Natural killer cell treated with Interleukin-12 subunit alpha and Interleukin-12 subunit beta and Interleukin-15 and Interleukin-18, amount 100 ng/mL, for 72 hours (primary cell): ENCODE measurements around the gene OTUB2. TPM values are rescaled to one million over a fixed set of nuclear protein-coding genes. Genes with fewer than 3 reads are reported as not detected.

Source experiments
- ATAC-seq, 2 donors: fragments of 150-1000 bp; cut with Tn5 transposase in 1 of 2; sonication (Bioruptor Pico), chemical (Tn5 transposase) in 1 of 2; 2 replicates each; pipeline ENCODE4 v1.10.0; 2021
- DNase-seq: peaks from one replicate; pipeline ENCODE4 v3.0.0; 2022; ENCODE audit warnings: low spot score
- H3K27ac Mint-ChIP-seq, 2 donors: 1 replicate in 1 of 2; 2 replicates in 1 of 2; pipeline ENCODE4 v1.8.0; 2022; ENCODE audit warnings: mixed read lengths in 2 of 2, mild to moderate bottlenecking in 1 of 2, moderate library complexity in 1 of 2
- H3K27me3 Mint-ChIP-seq, 2 donors: 1 replicate in 1 of 2; 2 replicates in 1 of 2; pipeline ENCODE4 v1.8.0; 2022; ENCODE audit warnings: mixed read lengths in 2 of 2
- H3K36me3 Mint-ChIP-seq: one replicate; pipeline ENCODE4 v1.8.0; 2022; ENCODE audit warnings: mixed read lengths
- H3K4me1 Mint-ChIP-seq, 2 donors: 1 replicate in 1 of 2; 2 replicates in 1 of 2; pipeline ENCODE4 v1.8.0; 2022; ENCODE audit warnings: low read depth in 2 of 2, mixed read lengths in 2 of 2, mild to moderate bottlenecking in 1 of 2
- H3K4me3 Mint-ChIP-seq: one replicate; pipeline ENCODE4 v1.8.0; 2022; ENCODE audit warnings: mixed read lengths
- H3K9me3 Mint-ChIP-seq: 2 replicates; pipeline ENCODE4 v1.8.0; 2022; ENCODE audit warnings: mixed read lengths
- total RNA-seq, 2 donors: library from RNA; stranded (reverse); gene quantifications; one replicate each; pipeline ENCODE4 v1.2.3, GENCODE V29; 2022

OTUB2 gene
- total RNA-seq, 2 donors from 2014 or later = 0.14 to 0.22 TPM

GRCh38 chr14:94043756-94044475, 17.8 kb downstream of the OTUB2 start:
- Mint-ChIP-seq H3K4me3 (no peak overlapping the region), H3K27ac (no peak overlapping the region), H3K4me1 (no peaks in the 10 kb centered on the region), H3K9me3 (no peaks in the 10 kb centered on the region), H3K27me3 (no peaks in the 10 kb centered on the region), H3K36me3 (no peaks in the 10 kb centered on the region)
- DNase-seq (peak; percentile 51), ATAC-seq (no peak)

GRCh38 chr14:94044476-94045091, 18.4 kb downstream of the OTUB2 start:
- DNase-seq = peak; percentile 63
- no peak overlapping the region for H3K4me3 Mint-ChIP-seq
- no peaks in the 10 kb centered on the region for H3K4me1 Mint-ChIP-seq
- H3K9me3 Mint-ChIP-seq = no peaks in the 10 kb centered on the region
- no peak for ATAC-seq
- H3K27me3 Mint-ChIP-seq = no peaks in the 10 kb centered on the region
- no peaks in the 10 kb centered on the region for H3K36me3 Mint-ChIP-seq
- no peak overlapping the region for H3K27ac Mint-ChIP-seq

GRCh38 chr14:94045101-94045500, 19.0 kb downstream of the OTUB2 start:
- peak; percentile 16 for DNase-seq

GRCh38 chr14:94045563-94046345, 19.6 kb downstream of the OTUB2 start:
- peaks cover 6% of the 10 kb centered on the region for H3K36me3 Mint-ChIP-seq
- H3K4me3 Mint-ChIP-seq = no peak overlapping the region

More at GRCh38 chr14:94045101-94045500, 19.0 kb downstream of the OTUB2 start:
- H3K27me3 Mint-ChIP-seq = no peaks in the 10 kb centered on the region
- H3K36me3 Mint-ChIP-seq = peaks cover 3% of the 10 kb centered on the region
- H3K4me1 Mint-ChIP-seq = peaks cover 0 to 3% of the 10 kb centered on the region in 2 donors
- no peak for ATAC-seq
- H3K4me3 Mint-ChIP-seq = no peak overlapping the region
- no peaks in the 10 kb centered on the region for H3K9me3 Mint-ChIP-seq
- H3K27ac Mint-ChIP-seq = no peak overlapping the region

GRCh38 chr14:94046696-94047250, 20.6 kb downstream of the OTUB2 start:
- Mint-ChIP-seq H3K4me1 (peaks cover 0 to 10% of the 10 kb centered on the region in 2 donors), H3K4me3 (no peak overlapping the region), H3K27ac (no peak overlapping the region), H3K27me3 (no peaks in the 10 kb centered on the region), H3K9me3 (no peaks in the 10 kb centered on the region), H3K36me3 (peaks cover 14% of the 10 kb centered on the region)
- DNase-seq (peak; percentile 40), ATAC-seq (no peak)

More at GRCh38 chr14:94045563-94046345, 19.6 kb downstream of the OTUB2 start:
- peaks cover 0 to 5% of the 10 kb centered on the region in 2 donors for H3K4me1 Mint-ChIP-seq
- ATAC-seq = no peak
- H3K27ac Mint-ChIP-seq = no peak overlapping the region
- H3K27me3 Mint-ChIP-seq = no peaks in the 10 kb centered on the region
- peak; percentile 50 for DNase-seq
- no peaks in the 10 kb centered on the region for H3K9me3 Mint-ChIP-seq

GRCh38 chr14:94047581-94047980, 21.4 kb downstream of the OTUB2 start:
- Mint-ChIP-seq H3K36me3 (peaks cover 14% of the 10 kb centered on the region), H3K9me3 (no peaks in the 10 kb centered on the region), H3K27me3 (no peaks in the 10 kb centered on the region), H3K4me3 (no peak overlapping the region), H3K4me1 (peaks cover 0 to 13% of the 10 kb centered on the region in 2 donors), H3K27ac (no peak overlapping the region)
- peak; percentile 41 for DNase-seq
- no peak for ATAC-seq

GRCh38 chr14:94048691-94049624, 22.8 kb downstream of the OTUB2 start:
- Mint-ChIP-seq H3K9me3 (no peaks in the 10 kb centered on the region), H3K4me1 (peaks cover 0 to 13% of the 10 kb centered on the region in 2 donors), H3K4me3 (no peak overlapping the region), H3K27ac (no peak overlapping the region), H3K27me3 (no peaks in the 10 kb centered on the region), H3K36me3 (peaks cover 16% of the 10 kb centered on the region)
- ATAC-seq (no peak), DNase-seq (peak; percentile 2)

GRCh38 chr14:94049625-94050023, 23.5 kb downstream of the OTUB2 start:
- ATAC-seq (no peak), DNase-seq (no peak)
- peaks cover 6 to 13% of the 10 kb centered on the region in 2 donors for H3K4me1 Mint-ChIP-seq
- no peaks in the 10 kb centered on the region for H3K9me3 Mint-ChIP-seq
- no peak overlapping the region for H3K4me3 Mint-ChIP-seq
- H3K36me3 Mint-ChIP-seq = peaks cover 23% of the 10 kb centered on the region
- no peaks in the 10 kb centered on the region for H3K27me3 Mint-ChIP-seq
- no peak overlapping the region for H3K27ac Mint-ChIP-seq

GRCh38 chr14:94050231-94050880, 24.2 kb downstream of the OTUB2 start:
- DNase-seq (peak; percentile 35), ATAC-seq (no peak)
- Mint-ChIP-seq H3K4me3 (no peak overlapping the region), H3K27ac (peak overlapping the region in 1 of 2 donors; percentile 31), H3K9me3 (no peaks in the 10 kb centered on the region), H3K27me3 (no peaks in the 10 kb centered on the region), H3K4me1 (peaks cover 13 to 18% of the 10 kb centered on the region in 2 donors), H3K36me3 (peaks cover 27% of the 10 kb centered on the region)

- no peak for ATAC-seq
- Mint-ChIP-seq H3K36me3 (peaks cover 34% of the 10 kb centered on the region), H3K9me3 (no peaks in the 10 kb centered on the region), H3K27me3 (no peaks in the 10 kb centered on the region), H3K27ac (peak overlapping the region in 1 of 2 donors; percentile 31), H3K4me3 (no peak overlapping the region), H3K4me1 (peaks cover 21 to 25% of the 10 kb centered on the region in 2 donors)
- DNase-seq = no peak
Observed at GRCh38 chr14:94051115-94051514, 25.0 kb downstream of the OTUB2 start.

GRCh38 chr14:94051779-94052178, 25.6 kb downstream of the OTUB2 start:
- Mint-ChIP-seq H3K9me3 (no peaks in the 10 kb centered on the region), H3K4me1 (peaks cover 28 to 32% of the 10 kb centered on the region in 2 donors), H3K36me3 (peaks cover 34% of the 10 kb centered on the region), H3K4me3 (no peak overlapping the region), H3K27ac (peak overlapping the region in 1 of 2 donors; percentile 4), H3K27me3 (no peaks in the 10 kb centered on the region)
- DNase-seq (peak; percentile 6), ATAC-seq (no peak)

GRCh38 chr14:94052199-94052598, 26.1 kb downstream of the OTUB2 start:
- H3K4me1 Mint-ChIP-seq = peaks cover 32 to 36% of the 10 kb centered on the region in 2 donors
- ATAC-seq (no peak), DNase-seq (no peak)
- H3K4me3 Mint-ChIP-seq = no peak overlapping the region
- H3K36me3 Mint-ChIP-seq = peaks cover 34% of the 10 kb centered on the region
- H3K9me3 Mint-ChIP-seq = no peaks in the 10 kb centered on the region
- H3K27me3 Mint-ChIP-seq = no peaks in the 10 kb centered on the region
- peak overlapping the region in 1 of 2 donors; percentile 4 for H3K27ac Mint-ChIP-seq
